ENCODE measurements around the gene ADORA2B.
"Not testable (repeated sequence)": the region's sequence is repeated elsewhere in the genome, so short reads cannot be mapped to it uniquely, and the experiment has no call there.

ADORA2B gene

DNA sequence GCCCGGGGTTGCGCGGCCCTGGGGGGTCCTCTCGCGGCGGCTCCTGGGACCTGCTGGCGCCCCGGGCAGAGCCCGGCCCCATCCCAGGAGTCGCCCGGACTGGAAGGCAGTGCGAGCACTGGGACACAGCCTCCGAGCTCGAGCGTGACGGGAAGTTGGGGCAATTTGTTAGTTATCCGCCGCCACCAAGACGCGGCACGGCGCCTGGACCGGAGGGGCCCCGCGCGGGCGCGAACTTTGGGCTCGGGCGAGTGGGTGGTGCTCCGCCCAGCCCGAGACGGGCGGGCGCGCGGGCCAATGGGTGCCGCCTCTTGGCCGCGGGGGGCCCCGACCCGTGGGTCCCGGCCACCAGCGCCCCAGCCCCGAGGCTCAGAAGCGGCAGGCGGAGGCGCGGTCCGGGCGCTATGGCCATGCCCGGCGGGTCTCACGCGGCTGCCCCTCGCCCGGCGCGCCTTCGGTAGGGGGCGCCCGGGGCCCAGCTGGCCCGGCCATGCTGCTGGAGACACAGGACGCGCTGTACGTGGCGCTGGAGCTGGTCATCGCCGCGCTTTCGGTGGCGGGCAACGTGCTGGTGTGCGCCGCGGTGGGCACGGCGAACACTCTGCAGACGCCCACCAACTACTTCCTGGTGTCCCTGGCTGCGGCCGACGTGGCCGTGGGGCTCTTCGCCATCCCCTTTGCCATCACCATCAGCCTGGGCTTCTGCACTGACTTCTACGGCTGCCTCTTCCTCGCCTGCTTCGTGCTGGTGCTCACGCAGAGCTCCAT lies at the start of gene ADORA2B:
TSS of gene ADORA2B (plus strand) at position 372 of the 768 bp plus-strand sequence. CDS start at position 491, 119 bp downstream.
- DNase-seq (ENCODE audit: low read depth): no peak

DNA sequence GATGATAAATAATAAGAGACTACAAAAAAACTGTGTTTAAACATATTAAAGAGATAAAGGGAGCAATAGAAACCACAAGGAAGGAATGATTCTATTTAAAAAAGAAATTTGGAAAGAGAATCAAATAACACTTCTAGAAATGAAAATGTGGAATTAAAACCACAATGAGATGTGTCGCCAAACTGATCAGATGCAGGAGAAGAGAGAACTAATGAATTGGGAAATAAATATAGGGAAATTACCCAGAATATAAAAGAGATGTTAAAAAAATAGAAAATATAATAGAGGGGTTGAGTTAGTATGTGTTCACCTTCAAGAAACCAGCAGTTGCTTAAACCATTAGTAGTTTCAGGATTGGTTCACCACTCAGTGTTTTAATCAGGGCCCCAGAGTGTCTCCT lies 48.7 kb upstream of the ADORA2B start:
- DNase-seq (ENCODE audit: low read depth): no peak

DNA sequence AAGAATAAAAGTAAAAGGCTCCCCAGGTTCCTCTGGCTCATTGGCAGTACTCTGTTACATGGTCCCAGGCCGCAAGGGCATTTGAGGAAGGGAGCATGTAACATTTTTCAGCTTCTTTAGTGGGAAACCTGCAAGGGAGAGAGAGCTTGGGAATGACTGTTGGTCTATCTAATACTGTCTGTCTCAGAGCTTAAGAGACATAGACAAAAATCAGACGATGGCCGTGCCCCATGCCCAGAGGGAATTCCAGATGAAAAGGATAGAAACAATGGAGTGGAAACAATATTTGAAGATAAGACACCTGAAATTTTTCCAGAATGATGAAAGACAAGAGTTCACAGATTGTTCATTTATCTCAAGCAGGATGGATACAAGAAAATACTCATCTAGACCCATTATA lies 48.1 kb upstream of the ADORA2B start:
- no peak for DNase-seq (ENCODE audit: low read depth)

DNA sequence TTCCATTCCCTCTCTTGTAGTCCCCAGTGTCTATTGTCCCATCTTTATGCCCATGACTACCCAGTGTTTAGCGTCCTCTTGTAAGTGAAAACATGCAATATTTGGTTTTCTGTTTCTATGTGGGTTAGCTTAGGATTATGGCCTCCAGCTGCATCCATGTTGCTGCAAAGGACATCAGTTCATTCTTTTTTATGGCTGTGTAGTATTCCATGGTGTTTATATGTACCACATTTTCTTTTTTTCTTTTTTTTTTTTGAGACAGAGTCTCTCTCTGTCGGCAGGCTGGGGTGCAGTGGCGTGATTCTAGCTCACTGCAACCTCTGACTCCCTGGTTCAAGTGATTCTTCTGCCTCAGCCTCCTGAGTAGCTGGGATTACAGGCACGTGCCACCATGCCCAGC lies 45.3 kb upstream of the ADORA2B start:
- DNase-seq (ENCODE audit: low read depth): not testable (repeated sequence)

DNA sequence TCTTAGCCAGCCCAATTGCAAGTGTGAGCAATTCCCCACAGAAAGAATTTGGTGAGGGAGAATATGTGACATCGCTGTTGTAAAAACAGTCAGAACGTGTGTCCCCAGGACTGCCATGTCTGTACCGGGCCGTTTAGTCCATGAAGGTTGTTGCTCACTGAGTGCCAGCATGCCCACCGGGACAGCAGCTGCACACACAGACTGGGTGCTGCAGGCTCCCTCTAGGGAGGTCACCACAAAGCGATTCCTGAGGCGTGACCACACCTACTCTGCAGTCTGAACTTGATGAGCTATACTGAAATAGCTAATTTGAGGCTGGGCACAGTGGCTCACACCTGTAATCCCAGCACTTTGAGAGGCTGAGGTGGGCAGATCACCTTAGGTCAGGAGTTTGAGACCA lies 44.1 kb upstream of the ADORA2B start:
- no peak for DNase-seq (ENCODE audit: low read depth)

DNA sequence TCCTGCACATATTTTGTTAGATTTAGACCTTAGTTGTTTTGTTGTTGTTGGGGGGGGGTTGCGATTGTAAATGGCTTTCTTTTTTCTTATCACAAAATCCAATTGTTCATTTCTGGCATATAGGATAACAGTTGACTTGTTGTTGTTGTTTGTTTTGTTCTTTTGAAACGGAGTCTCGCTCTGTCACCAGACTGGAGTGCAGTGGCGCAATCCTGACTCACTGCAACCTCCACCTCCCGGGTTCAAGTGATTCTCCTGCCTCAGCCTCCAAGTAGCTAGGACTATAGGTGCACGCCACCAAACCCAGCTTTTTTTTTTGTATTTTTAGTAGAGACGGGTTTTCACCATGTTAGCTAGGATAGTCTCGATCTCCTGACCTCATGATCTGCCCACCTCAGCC lies 39.7 kb upstream of the ADORA2B start:
- DNase-seq (ENCODE audit: low read depth): not testable (repeated sequence)

DNA sequence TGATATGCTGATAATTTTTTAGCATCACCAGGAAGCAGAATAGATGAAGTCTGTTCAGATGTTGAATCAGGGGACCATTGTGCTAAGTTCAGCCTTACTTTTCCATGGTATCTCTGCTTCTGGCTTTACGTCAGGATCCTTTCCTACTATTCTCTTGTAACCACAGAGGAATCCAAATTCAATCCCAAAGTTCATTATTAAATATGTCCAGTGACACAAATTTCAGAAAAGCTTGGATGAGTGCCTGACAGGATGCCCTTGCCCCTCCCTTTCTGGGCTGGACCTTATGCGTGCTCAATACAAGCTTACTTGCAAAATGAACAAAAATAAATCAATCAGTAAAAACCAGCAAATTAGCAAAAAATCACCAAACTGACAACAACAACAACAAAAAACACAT lies 37.6 kb upstream of the ADORA2B start:
- DNase-seq (ENCODE audit: low read depth): no peak

DNA sequence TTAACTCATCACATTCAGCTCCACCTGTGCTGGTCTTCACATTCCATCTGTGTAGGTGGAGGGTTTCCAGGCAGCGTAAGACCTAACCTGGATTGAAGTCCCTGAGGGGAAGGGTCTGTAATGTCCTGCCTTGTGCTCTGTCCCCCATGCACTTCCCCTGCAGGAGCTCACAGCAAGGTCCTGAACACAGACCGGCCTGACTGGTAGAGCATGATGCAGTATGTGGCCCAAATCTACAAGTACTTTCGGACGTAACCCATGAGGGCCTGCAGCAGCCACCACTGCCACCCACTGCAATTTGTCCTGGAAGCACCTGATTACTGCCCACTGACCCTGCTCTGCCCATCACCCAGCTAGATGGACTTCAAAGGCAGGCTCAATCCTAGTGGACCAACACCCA lies 36.6 kb upstream of the ADORA2B start:
- DNase-seq (ENCODE audit: low read depth): no peak

DNA sequence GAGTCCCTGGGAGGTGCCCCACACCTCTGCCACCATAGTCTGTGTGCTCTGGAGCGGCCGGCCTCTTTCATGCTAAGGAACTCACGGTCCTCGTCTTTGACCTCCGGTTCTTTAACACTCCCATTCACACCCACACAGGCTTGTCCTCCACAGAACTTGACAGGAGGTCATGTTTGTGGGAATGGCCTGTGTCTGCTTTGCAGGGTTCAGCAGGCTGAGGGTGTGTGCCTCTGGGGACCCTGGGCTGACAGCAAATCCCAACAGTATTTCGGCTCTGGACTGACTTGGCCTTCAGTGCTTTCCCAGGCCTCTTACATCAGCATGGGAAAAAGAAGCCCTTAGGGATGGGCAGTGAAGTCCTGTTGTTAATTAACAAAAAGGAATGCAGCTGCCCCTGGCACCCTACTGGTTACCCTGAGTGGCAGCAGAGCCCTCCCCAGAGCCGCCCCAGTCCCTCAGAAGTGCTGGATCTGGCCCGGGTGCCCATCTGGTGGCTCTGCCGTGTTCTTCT lies 35.4 kb upstream of the ADORA2B start:
- DNase-seq (ENCODE audit: low read depth): no peak

DNA sequence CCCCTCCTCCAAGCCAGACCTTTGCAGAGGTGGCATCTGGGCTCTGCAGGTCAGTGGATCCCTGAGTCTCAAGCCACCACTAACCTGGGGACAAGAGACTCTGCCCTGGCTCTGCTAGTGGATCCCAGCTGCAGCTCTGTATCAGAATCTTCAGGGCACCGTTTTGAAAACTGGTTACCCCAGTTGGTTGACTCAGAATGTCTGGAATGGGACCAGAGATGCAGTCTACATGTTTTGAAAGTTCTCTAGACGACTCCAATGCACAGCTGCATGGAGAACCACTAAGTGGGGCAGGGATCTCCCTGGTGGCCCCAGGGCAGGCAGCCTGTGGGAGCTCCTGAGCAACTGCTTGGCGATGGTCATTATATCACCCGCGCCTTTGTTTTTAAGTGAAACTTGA lies 34.1 kb upstream of the ADORA2B start:
- no peak for DNase-seq (ENCODE audit: low read depth)

DNA sequence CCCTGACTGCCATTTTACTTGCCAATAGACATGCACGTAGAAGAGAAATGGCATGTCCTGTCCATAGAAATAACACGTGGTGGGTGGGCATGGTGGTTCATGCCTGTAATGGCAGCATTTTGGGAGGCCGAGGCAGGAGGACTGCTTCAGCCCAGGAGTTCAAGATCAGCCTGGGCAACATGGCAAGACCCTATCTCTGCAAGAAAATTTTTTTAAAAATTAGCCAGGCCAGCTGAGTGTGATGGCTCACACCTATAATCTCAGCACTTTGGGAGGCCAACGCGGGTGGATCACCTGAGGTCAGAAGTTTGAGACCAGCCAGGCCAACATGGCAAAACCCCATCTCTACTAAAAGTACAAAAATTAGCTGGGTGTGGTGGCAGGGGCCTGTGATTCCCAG lies 33.2 kb upstream of the ADORA2B start:
- DNase-seq (ENCODE audit: low read depth): not testable (repeated sequence)

DNA sequence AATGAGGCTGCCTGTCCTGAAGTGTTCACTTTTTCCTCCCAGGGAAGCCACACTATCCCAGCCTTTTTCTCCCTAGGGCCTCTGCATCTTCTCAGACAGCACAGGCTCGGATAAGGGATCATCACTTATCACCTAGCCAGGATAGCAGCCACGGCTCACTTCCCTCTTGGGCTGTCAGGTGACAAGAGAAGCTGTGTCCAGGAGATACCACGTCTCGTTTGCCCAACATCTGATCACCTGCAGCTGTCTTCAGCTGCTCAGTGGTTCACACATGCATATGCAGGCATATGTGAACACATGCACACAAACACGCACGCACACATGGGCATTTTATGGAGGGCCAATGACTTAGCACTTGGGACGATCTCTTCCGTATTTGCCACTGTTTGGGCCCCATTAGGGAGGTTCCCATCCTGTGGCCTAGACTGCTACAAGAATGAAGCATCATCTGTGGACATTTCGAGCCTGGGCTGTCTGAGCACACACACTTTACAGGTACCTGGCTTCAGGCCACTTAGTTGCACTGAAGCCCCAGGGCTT lies 32.4 kb upstream of the ADORA2B start:
- no peak for DNase-seq (ENCODE audit: low read depth)

DNA sequence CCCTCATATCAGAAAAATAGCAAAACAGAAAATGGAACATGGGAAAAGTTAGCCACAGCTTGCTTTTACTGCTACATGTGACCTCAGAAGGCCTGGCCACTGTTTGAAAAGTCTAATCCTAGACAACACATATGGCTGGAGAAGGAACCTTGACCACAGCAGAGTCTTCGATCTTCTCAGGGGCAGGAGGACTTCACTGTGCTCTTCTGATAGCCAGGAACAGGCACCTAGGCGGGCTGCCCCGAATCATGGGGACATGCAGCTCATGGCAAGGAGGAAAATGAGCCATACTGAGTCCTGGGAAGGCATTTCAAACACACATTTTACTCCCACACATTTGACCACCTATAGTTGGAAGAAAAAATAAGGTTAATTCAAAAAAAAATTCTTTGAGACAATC lies 31.1 kb upstream of the ADORA2B start:
- no peak for DNase-seq (ENCODE audit: low read depth)

DNA sequence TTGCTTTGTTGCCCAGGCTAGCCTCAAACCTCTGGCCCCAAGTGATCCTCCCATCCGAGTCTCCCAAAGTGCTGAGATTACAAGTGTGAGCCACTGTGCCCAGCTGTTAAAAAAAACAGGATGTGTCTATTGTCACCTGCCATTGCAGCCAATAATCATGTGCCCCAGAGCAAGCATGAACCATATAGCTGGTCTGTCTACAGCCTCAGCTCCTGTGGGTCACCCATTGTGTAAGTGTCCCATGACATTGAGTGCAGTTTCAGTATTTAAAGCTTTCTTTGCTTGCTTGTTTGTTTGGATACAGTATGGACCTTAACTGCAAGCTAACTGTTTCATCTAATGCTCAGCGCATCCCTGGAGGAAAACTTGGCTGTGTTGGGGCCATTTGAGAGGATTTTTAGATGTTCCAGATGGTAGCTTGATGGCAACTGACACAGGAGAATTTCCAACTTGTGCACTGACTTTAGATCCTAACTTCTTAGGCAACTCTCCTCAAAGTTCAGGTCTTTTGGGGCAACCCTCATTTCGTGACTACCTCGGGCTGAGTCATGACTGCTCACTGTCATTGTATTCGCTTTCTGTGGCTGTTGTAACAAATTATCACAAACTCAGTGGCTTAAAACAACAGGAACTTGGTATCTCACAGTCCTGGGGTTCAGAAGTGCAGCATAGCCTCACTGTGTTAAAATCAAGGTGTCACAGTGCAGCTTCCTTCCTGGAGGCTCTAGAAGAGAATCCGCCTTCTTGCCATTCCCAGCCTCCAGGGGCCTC lies 30.3 kb upstream of the ADORA2B start:
- no peak for DNase-seq (ENCODE audit: low read depth)

DNA sequence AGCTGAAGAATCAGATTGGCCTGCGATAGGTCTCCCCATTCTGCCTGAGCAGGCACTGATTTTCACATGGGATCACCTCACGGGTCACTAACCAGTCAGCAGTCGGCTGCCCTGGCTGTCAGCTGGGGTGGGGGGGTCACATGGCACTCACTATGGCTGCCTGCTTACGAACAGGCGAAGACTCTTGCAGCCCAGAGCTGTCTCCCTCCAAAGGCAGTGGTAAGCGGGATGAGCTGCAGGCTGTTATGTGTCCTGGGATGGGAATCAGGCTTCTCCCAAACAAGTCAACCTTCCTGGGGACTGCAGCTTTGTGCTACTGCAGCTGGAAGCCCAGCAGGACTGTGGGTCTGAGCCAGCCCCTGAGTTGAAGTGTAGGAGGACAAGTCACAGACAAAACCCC lies 29.0 kb upstream of the ADORA2B start:
- no peak for DNase-seq (ENCODE audit: low read depth)

DNA sequence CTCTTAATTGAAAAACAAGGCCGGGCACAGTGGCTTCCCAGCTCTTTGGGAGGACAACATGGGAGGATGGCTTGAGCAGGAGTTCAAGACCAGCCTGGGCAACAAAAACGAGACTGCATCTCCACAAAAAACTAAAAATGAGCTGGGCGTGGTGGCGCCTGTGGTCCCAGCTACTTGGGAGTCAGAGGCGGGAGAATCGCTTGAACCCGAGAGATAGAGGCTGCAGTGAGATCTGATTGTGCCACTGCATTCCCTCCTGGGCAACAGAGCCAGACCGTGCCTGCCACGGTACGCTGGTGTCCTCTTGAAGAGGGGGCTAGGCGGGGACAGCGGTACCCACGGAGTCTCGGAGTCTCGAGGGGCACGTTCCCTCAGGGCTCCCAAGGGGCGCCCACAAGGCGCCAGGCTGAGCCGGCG lies 27.9 kb upstream of the ADORA2B start:
- no peak for DNase-seq (ENCODE audit: low read depth)

DNA sequence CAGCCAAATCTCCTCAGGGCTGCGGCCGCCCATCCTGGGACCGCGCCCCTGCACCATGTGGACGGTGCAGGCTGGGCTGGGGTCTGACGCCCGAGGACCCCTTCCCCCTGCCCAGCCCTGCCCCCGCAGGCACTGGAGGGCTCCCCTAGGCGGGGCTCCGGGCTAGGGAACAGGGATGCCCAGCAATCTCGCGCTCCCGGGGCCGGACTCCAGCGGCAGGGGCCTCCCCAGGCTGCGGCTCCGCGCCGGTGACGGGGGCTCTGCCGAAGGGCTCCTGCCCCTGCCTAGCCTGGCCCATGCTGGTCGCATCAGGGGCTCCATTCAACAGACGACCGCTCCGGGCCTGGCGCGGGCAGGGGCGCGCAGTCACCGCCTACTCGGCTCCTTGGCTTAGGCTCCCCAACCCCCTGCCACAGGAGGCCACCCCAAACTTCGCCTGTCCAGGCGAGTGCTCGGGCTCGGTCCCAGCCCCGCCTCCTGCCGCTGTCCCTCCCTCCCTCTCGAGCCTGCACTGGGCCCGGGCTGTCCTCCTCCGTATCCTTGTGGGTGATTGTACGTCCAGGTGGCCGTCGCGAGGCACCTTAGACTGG lies 27.4 kb upstream of the ADORA2B start:
- no peak for DNase-seq (ENCODE audit: low read depth)

DNA sequence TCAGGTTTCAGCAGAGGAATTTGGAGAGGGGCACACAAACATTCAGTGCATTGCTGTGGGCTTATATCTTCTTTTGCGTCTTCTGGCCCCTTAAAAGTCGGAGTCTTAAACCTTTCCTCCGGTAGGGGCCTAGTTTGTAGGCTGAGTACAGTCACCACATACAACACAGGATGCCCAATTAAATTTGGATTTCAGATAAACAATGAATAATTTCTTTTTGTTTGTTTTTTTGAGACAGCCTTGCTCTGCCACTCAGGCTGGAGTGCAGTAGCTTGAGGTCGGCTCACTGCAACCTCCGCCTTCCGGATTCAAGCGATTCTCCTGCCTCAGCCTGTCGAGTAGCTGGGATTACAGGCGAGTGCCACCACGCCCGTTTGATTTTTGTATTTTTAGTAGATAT lies 26.7 kb upstream of the ADORA2B start:
- no peak for DNase-seq (ENCODE audit: low read depth)

DNA sequence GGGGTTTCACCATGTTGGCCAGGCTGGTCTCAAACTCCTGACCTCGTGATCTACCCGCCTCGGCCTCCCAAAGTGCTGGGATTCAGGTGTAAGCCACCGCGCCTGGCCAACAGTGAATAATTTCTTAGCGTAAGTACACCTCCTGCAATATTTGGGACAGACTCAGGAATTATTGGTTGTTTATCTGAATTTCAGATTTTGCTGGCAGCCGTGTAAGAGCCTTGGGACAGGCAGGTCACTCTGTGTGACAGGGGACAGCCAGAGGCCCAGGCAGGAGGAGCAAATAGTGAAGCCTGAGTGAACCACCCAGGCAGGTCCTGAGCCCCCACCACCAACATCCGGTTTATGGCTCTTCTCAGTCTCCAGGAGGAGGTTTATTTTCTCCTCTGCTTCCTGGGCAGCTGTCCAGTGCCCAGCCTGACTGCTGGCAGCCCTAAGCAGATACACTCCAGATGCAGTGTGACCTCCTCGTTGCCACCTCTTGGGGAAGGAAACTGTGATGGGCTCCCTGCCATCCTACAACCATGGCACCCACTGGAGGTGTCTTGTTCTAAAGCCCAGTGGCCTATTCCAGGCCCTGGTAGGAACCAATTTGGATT lies 26.2 kb upstream of the ADORA2B start:
- no peak for DNase-seq (ENCODE audit: low read depth)

DNA sequence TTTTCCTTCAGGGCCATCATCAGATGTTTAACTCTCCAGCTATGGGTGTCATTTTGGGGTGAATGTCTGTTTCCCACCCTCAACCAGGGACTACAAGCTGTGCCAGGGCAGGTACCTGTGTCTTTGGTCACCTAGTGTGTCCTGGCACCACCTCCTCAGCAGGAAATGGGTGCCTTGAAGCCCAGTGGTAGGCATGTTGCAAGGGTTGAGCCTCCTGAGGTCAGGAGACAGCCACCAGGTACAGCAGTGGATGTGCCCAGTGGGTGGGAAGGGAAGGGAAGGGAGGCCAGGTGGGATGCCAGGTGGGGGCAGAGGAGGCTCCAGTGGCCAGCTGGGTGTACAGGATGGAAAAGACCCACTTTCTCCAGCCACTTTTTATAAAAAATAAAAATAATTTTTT lies 25.5 kb upstream of the ADORA2B start:
- no peak for DNase-seq (ENCODE audit: low read depth)

DNA sequence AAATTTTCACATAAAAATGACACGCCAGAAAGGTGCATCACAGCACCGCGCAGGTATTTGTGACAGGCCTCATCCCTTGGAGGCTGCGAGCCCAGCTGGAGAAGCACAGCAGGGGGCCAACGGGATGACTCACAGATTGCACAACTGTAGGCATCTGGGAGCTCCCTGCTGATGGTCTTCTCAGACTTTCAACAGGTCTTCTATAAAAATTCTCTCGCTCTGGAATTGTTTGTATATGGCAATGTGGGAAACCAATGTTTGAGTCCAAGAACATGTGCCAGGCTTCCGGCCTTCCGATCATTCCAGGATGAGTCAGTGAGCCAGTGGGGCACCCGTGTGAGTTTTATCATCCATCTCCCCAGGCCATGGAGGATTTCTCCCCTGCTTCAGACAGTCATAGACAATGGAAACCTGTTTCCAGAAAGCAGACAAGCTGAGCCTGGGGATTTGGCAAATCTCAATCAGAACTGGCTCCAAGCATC lies 24.1 kb upstream of the ADORA2B start:
- peak; percentile 77 for DNase-seq (ENCODE audit: low read depth)

DNA sequence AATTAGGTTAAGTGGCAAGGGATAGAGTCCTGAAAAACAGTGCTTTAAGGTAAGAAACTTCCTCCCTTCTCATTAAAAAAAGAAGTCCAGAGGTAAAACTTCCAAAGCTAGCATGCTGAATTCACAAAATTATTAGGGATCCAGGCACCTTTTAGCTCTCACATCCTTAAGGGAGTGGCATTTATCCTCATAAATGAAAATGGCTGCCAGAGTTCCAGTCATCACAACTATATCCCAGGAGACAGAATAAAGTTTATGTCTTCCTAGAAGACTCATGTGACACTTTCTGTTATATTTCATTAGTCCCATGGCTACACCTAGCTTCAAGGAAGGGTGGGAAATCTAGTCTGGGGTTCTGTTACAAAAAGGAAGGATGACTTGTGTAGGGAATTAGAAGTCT lies 23.3 kb upstream of the ADORA2B start:
- DNase-seq (ENCODE audit: low read depth): no peak

Data from GM04503 (cell line).